Neutrophil (primary cell): ENCODE results near the gene DMD.

Experiments used
- H3K27ac ChIP-seq: fragments of 200-600 bp; sonication (generic); 2 replicates; pipeline ENCODE4 v1.5.1; 2016; ENCODE audit warnings: mild to moderate bottlenecking, moderate library complexity
- H3K27me3 ChIP-seq: fragments of 200-600 bp; sonication (generic); 2 replicates; pipeline ENCODE4 v1.6.0; 2016; ENCODE audit warnings: mild to moderate bottlenecking
- H3K36me3 ChIP-seq: fragments of 200-600 bp; sonication (generic); 2 replicates; pipeline ENCODE4 v1.5.1; 2017
- H3K4me1 ChIP-seq, 2 experiments: fragments of 200-600 bp in 1 of 2; sonication (generic) in 1 of 2; 1 replicate in 1 of 2; 2 replicates in 1 of 2; pipeline versions ENCODE4 v1.5.1 to v1.6.1; 2013 to 2016; ENCODE audit warnings: low read depth in 1 of 2, low read length in 1 of 2, mild to moderate bottlenecking in 1 of 2, moderate library complexity in 1 of 2; ENCODE audit not compliant: control insufficient read depth in 1 of 2, insufficient read depth in 1 of 2
- H3K4me3 ChIP-seq, 2 experiments: fragments of 200-600 bp in 1 of 2; sonication (generic) in 1 of 2; 1 replicate in 1 of 2; 2 replicates in 1 of 2; pipeline ENCODE4 v1.5.1; 2013 to 2016; ENCODE audit warnings: low read depth in 1 of 2, low read length in 1 of 2, mild to moderate bottlenecking in 1 of 2, moderate library complexity in 1 of 2
- H3K9me3 ChIP-seq: fragments of 200-600 bp; sonication (generic); 2 replicates; pipeline ENCODE4 v1.5.1; 2016
- CTCF ChIP-seq: fragments of 200-600 bp; sonication (generic); IDR thresholded peaks from 2 replicates; pipeline ENCODE4 v1.5.1; 2016; ENCODE audit warnings: antibody characterized with exemption

The DMD gene

GRCh38 chrX:33205321-33205720, 6.0 kb downstream of the DMD start:
- Histone ChIP-seq H3K27ac (no peak overlapping the region), H3K36me3 (no peaks in the 10 kb centered on the region), H3K4me3 (no peak overlapping the region), H3K9me3 (no peaks in the 10 kb centered on the region), H3K4me1 (no peaks in the 10 kb centered on the region), H3K27me3 (no peaks in the 10 kb centered on the region)
- no peak for TF ChIP-seq CTCF

GRCh38 chrX:33204889-33205288, 6.5 kb downstream of the DMD start:
- no peaks in the 10 kb centered on the region for H3K9me3 ChIP-seq
- no peak overlapping the region for H3K27ac ChIP-seq

GRCh38 chrX:33198561-33199279, 12.6 kb downstream of the DMD start:
- Histone ChIP-seq H3K4me3 (no peak overlapping the region), H3K27me3 (no peaks in the 10 kb centered on the region), H3K36me3 (no peaks in the 10 kb centered on the region), H3K27ac (no peak overlapping the region), H3K4me1 (no peaks in the 10 kb centered on the region), H3K9me3 (no peaks in the 10 kb centered on the region)
- TF ChIP-seq CTCF = no peak

More at GRCh38 chrX:33204889-33205288, 6.5 kb downstream of the DMD start:
- Histone ChIP-seq H3K27me3 (no peaks in the 10 kb centered on the region), H3K4me1 (no peaks in the 10 kb centered on the region), H3K36me3 (no peaks in the 10 kb centered on the region), H3K4me3 (no peak overlapping the region)
- TF ChIP-seq CTCF = no peak

GRCh38 chrX:33195698-33196097, 15.7 kb downstream of the DMD start:
- Histone ChIP-seq H3K36me3 (no peaks in the 10 kb centered on the region), H3K9me3 (no peaks in the 10 kb centered on the region), H3K4me1 (no peaks in the 10 kb centered on the region), H3K4me3 (no peak overlapping the region), H3K27me3 (no peaks in the 10 kb centered on the region), H3K27ac (no peak overlapping the region)
- no peak for TF ChIP-seq CTCF

- Histone ChIP-seq H3K27me3 (no peaks in the 10 kb centered on the region), H3K9me3 (no peaks in the 10 kb centered on the region), H3K4me1 (no peaks in the 10 kb centered on the region), H3K4me3 (no peak overlapping the region), H3K36me3 (no peaks in the 10 kb centered on the region), H3K27ac (no peak overlapping the region)
- no peak for TF ChIP-seq CTCF
These were observed 16.4 kb downstream of the DMD start for GRCh38 chrX:33194876-33195433.
